Astrocyte (in vitro differentiated cells and primary cell): Measurements from ENCODE around the gene STOM. TPM values are rescaled to one million over a fixed set of nuclear protein-coding genes. Genes with fewer than 3 reads are reported as not detected.
"Not testable (repeated sequence)": the region's sequence is repeated elsewhere in the genome, so short reads cannot be mapped to it uniquely, and the experiment has no call there.

Experiments
- DNase-seq: peaks from one replicate; pipeline ENCODE4 v3.0.0-alpha.2; 2010; ENCODE audit warnings: low read depth
- FAIRE-seq: peaks from 2 replicates; lab custom pipeline; 2011; peaks lifted over from hg19 to GRCh38; lab: Jason Lieb, UNC
- H2AFZ ChIP-seq: 2 replicates; pipeline ENCODE4 v1.6.0; 2012; ENCODE audit warnings: low read depth, low read length, inconsistent platforms
- H3K27ac ChIP-seq: 2 replicates; pipeline ENCODE4 v1.5.1; 2011; ENCODE audit warnings: low read depth, low read length, inconsistent platforms
- H3K27me3 ChIP-seq: 2 replicates; pipeline ENCODE4 v1.6.0; 2011; ENCODE audit warnings: low read length, inconsistent platforms; ENCODE audit not compliant: insufficient read depth
- H3K36me3 ChIP-seq: 2 replicates; pipeline ENCODE4 v1.5.1; 2011; ENCODE audit warnings: low read length, inconsistent platforms; ENCODE audit not compliant: insufficient read depth
- H3K4me1 ChIP-seq: 2 replicates; pipeline ENCODE4 v1.5.1; 2011; ENCODE audit warnings: low read length, inconsistent platforms; ENCODE audit not compliant: insufficient read depth
- H3K4me2 ChIP-seq: 2 replicates; pipeline ENCODE4 v1.6.0; 2012; ENCODE audit warnings: low read length, inconsistent platforms
- H3K4me3 ChIP-seq: 2 replicates; pipeline ENCODE4 v1.5.1; 2011; ENCODE audit warnings: low read depth, mild to moderate bottlenecking, low read length, inconsistent platforms; ENCODE audit not compliant: insufficient read depth
- H3K79me2 ChIP-seq: 2 replicates; pipeline ENCODE4 v1.6.0; 2012; ENCODE audit warnings: mild to moderate bottlenecking, low read length, inconsistent platforms; ENCODE audit not compliant: insufficient read depth
- H3K9ac ChIP-seq: 2 replicates; pipeline ENCODE4 v1.6.0; 2012; ENCODE audit warnings: mild to moderate bottlenecking, low read length, inconsistent platforms
- H3K9me3 ChIP-seq: 2 replicates; pipeline ENCODE4 v1.5.1; 2012; ENCODE audit warnings: low read depth, mild to moderate bottlenecking, low read length, inconsistent platforms; ENCODE audit not compliant: insufficient read depth
- H4K20me1 ChIP-seq: 2 replicates; pipeline ENCODE4 v1.6.0; 2012; ENCODE audit warnings: low read length, inconsistent platforms; ENCODE audit not compliant: insufficient read depth
- H3K27ac Mint-ChIP-seq: one replicate; pipeline ENCODE4 v1.8.0; 2021; ENCODE audit warnings: mild to moderate bottlenecking, mixed read lengths; ENCODE audit not compliant: unreplicated experiment
- H3K27me3 Mint-ChIP-seq: one replicate; pipeline ENCODE4 v1.8.0; 2021; ENCODE audit warnings: low read depth, mixed read lengths; ENCODE audit not compliant: unreplicated experiment
- H3K36me3 Mint-ChIP-seq: one replicate; pipeline ENCODE4 v1.8.0; 2021; ENCODE audit warnings: low read depth, mixed read lengths; ENCODE audit not compliant: unreplicated experiment
- H3K4me1 Mint-ChIP-seq: one replicate; pipeline ENCODE4 v1.8.0; 2021; ENCODE audit warnings: low read depth, mixed read lengths; ENCODE audit not compliant: unreplicated experiment
- H3K4me3 Mint-ChIP-seq: one replicate; pipeline ENCODE4 v1.8.0; 2021; ENCODE audit warnings: mild to moderate bottlenecking, moderate library complexity, mixed read lengths; ENCODE audit not compliant: unreplicated experiment
- H3K9me3 Mint-ChIP-seq: one replicate; pipeline ENCODE4 v1.8.0; 2021; ENCODE audit warnings: mild to moderate bottlenecking, mixed read lengths; ENCODE audit not compliant: unreplicated experiment
- CTCF ChIP-seq: IDR thresholded peaks from 2 replicates; pipeline ENCODE4 v1.5.1; 2011; ENCODE audit warnings: low read depth, mild to moderate bottlenecking, inconsistent platforms, low read length, moderate library complexity; ENCODE audit not compliant: insufficient read depth
- EZH2 ChIP-seq: IDR thresholded peaks from 2 replicates; pipeline ENCODE4 v1.6.1; 2012; ENCODE audit warnings: mild to moderate bottlenecking, low read length, inconsistent platforms; ENCODE audit not compliant: insufficient read depth
- total RNA-seq: library from RNA; stranded (reverse); gene quantifications from 2 replicates; pipeline ENCODE4 v1.2.1, GENCODE V29; 2021

Gene STOM
- total RNA-seq, 1 donor from 2014 or later, result 8.7 TPM

- Mint-ChIP-seq H3K27me3 (peaks cover 3% of the 10 kb centered on the region), H3K27ac (peak overlapping the region; percentile 87), H3K4me1 (peaks cover 22% of the 10 kb centered on the region), H3K4me3 (no peak overlapping the region), H3K36me3 (peaks cover 3% of the 10 kb centered on the region), H3K9me3 (peaks cover 18% of the 10 kb centered on the region)
- Histone ChIP-seq H3K4me2 (peak overlapping the region; percentile 76), H3K27ac (peak overlapping the region; percentile 94), H3K4me3 (no peak overlapping the region), H3K27me3 (no peaks in the 10 kb centered on the region), H3K4me1 (peaks cover 21% of the 10 kb centered on the region), H3K79me2 (no peaks in the 10 kb centered on the region), H3K9me3 (peaks cover 4% of the 10 kb centered on the region), H3K36me3 (no peaks in the 10 kb centered on the region), H4K20me1 (no peaks in the 10 kb centered on the region), H3K9ac (peak overlapping the region; percentile 74), H2AFZ (no peak overlapping the region)
- TF ChIP-seq EZH2 (no peak), CTCF (no peak)
- DNase-seq (peak; percentile 10), FAIRE-seq (no peak)
Observed at GRCh38 chr9:121399126-121399882, 29.3 kb upstream of the STOM start.

GRCh38 chr9:121398374-121398773 is 28.3 kb upstream of the STOM start:
- H3K9ac ChIP-seq, result peak overlapping the region; percentile 74
- no peaks in the 10 kb centered on the region for H3K27me3 ChIP-seq
- peaks cover 26% of the 10 kb centered on the region for H3K4me1 Mint-ChIP-seq
- H3K36me3 Mint-ChIP-seq, result peaks cover 3% of the 10 kb centered on the region
- H3K9me3 ChIP-seq, result peaks cover 4% of the 10 kb centered on the region
- H2AFZ ChIP-seq, result no peak overlapping the region
- peak overlapping the region; percentile 87 for H3K27ac Mint-ChIP-seq
- H3K4me2 ChIP-seq, result peak overlapping the region; percentile 76
- H3K36me3 ChIP-seq, result no peaks in the 10 kb centered on the region
- H4K20me1 ChIP-seq, result no peaks in the 10 kb centered on the region
- H3K27me3 Mint-ChIP-seq, result peaks cover 3% of the 10 kb centered on the region
- no peak overlapping the region for H3K4me3 ChIP-seq
- FAIRE-seq (peak; percentile 97), DNase-seq (peak; percentile 100)
- H3K79me2 ChIP-seq, result no peaks in the 10 kb centered on the region
- peaks cover 21% of the 10 kb centered on the region for H3K4me1 ChIP-seq
- peak overlapping the region; percentile 94 for H3K27ac ChIP-seq
- H3K9me3 Mint-ChIP-seq, result peaks cover 18% of the 10 kb centered on the region
- H3K4me3 Mint-ChIP-seq, result no peak overlapping the region
- TF ChIP-seq EZH2, result no peak
- no peak for TF ChIP-seq CTCF

- H3K4me2 ChIP-seq, H3K9me3 ChIP-seq, H3K27me3 Mint-ChIP-seq, H3K36me3 ChIP-seq, H3K79me2 ChIP-seq, FAIRE-seq, H3K27ac Mint-ChIP-seq, H3K27me3 ChIP-seq, H3K27ac ChIP-seq, H3K36me3 Mint-ChIP-seq, H4K20me1 ChIP-seq, H3K4me3 ChIP-seq, H3K4me3 Mint-ChIP-seq, H2AFZ ChIP-seq, H3K9ac ChIP-seq, DNase-seq: not testable (repeated sequence)
- Mint-ChIP-seq H3K4me1 (peaks cover 31% of the 10 kb centered on the region), H3K9me3 (peaks cover 13% of the 10 kb centered on the region)
- H3K4me1 ChIP-seq, result peaks cover 21% of the 10 kb centered on the region
Observed at GRCh38 chr9:121397277-121397676, 27.2 kb upstream of the STOM start.
